A549 treated with RU486 at 1 μM for 4 hours (cell line): ENCODE results near the gene TRPM3. TPM values are rescaled to one million over a fixed set of nuclear protein-coding genes. Genes with fewer than 3 reads are reported as not detected.

ENCODE experiments used
- total RNA-seq: library from RNA; stranded (reverse); fragments of 200-300 nt; extraction: Qiagen RNA extraction; gene quantifications from 5 replicates; pipeline ENCODE4 v1.2.3, GENCODE V29; 2022; ENCODE audit warnings: low read depth

The TRPM3 gene
- not detected in 5 replicates for total RNA-seq

GRCh38 chr9:71121275-71122021, at the start of gene TRPM3:
Gene TRPM3, minus strand, starts transcription at chr9:71121621. Its CDS starts 267 bp downstream, at chr9:71121354.

